Stimulated activated CD4-positive, alpha-beta T cell treated with anti-CD3 and anti-CD28 coated beads, TNF-alpha, amount 100 ng/mL, for 24 hours (primary cell): ENCODE results near the gene PKNOX1.
"Not testable (repeated sequence)": the region's sequence is repeated elsewhere in the genome, so short reads cannot be mapped to it uniquely, and the experiment has no call there.

Experiments used
- DNase-seq, 3 experiments: peaks; one replicate each; pipeline ENCODE4 v3.0.0-alpha.2; 2020; ENCODE audit warnings: low read depth in 3 of 3

Gene PKNOX1, protein sequence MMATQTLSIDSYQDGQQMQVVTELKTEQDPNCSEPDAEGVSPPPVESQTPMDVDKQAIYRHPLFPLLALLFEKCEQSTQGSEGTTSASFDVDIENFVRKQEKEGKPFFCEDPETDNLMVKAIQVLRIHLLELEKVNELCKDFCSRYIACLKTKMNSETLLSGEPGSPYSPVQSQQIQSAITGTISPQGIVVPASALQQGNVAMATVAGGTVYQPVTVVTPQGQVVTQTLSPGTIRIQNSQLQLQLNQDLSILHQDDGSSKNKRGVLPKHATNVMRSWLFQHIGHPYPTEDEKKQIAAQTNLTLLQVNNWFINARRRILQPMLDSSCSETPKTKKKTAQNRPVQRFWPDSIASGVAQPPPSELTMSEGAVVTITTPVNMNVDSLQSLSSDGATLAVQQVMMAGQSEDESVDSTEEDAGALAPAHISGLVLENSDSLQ

DNA sequence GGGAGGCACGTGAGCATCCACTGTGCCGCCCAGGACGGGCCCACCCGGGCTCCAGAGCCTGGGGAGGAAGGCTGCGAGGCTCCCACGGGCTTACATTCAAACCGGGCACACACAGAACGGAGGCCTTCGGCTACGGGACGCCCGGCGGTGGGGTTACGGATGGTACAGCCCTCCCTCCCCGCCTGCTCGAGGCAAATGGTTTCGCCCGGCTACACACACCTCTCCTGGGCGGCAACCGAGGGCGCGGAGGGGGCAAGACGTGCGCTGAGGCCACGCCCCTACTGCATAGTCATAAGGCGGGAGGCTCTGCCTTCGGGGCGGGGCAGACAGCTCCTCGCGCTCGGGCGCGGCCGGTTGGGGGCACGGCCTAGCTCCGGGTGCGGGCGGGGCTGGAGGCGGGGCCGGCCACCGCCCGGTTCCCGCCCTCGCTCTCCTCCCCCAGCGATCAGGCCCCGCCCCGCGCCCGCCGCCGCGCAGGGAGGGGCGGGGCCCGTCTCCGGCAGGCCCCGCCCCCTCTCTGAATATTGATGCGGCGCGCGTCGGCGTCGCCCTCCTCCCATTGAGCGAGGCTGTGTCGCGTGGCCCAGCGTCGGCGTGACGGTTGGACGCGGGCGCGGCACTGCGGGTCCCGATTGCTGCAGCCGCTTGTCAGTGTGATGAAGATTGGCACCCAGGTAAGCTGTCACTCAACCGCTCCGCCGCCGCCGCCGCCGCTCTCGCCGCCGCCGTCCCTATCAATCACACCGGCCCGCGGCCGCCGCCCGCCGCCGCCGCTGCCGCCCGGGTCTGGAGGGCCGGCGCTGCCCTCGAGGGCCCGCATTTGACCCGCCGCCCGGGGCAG lies at the start of gene PKNOX1:
Gene PKNOX1 (plus strand): TSS at position 572 of the 841 bp plus-strand sequence. CDS start 29,820 bp downstream, outside the sequence.
- peak; percentile 98 to 99 (median 98) for DNase-seq

DNA sequence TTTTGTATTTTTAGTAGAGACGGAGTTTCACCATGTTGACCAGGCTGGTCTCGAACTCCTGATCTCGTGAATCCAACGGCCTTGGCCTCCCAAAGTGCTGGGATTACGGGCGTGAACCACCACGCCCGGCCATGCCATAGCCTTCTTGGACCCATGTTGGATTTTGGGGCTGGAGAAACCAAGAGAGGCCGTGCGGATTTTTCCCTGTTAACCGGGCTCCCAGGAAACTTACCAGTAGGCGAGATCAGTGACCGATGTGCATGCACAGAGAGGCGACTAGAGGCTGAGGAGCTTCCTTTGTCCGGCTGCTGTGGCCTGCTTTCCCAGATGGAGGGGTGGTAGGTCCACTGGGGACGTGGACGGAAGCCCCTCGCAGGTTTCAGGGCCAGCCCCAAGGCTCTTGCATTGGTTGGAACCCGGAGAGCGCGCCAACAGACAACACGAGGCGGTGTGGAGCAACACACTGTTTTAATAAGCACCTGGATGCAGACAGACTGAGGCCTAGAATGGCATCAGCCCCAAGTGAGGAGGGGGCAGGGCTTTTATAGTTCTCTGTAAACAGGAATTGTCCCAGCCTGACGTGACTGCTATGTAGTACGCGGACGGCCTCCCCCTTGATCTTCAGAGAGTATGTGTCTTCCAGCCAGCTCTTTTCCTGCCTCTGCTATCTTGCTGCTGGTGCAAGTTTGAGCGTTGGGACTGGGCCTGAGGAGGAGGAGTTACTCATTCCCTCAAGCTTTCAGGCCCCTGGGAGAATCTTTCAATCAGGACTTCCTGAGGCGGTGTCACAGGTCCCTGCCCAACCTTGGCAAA lies 49.0 kb upstream of the PKNOX1 start, which contains the start of gene ERVH48-1:
Gene ERVH48-1 (minus strand): TSS at position 517 of the 813 bp plus-strand sequence. CDS start 6,624 bp downstream, outside the sequence.
- DNase-seq, result no peak

DNA sequence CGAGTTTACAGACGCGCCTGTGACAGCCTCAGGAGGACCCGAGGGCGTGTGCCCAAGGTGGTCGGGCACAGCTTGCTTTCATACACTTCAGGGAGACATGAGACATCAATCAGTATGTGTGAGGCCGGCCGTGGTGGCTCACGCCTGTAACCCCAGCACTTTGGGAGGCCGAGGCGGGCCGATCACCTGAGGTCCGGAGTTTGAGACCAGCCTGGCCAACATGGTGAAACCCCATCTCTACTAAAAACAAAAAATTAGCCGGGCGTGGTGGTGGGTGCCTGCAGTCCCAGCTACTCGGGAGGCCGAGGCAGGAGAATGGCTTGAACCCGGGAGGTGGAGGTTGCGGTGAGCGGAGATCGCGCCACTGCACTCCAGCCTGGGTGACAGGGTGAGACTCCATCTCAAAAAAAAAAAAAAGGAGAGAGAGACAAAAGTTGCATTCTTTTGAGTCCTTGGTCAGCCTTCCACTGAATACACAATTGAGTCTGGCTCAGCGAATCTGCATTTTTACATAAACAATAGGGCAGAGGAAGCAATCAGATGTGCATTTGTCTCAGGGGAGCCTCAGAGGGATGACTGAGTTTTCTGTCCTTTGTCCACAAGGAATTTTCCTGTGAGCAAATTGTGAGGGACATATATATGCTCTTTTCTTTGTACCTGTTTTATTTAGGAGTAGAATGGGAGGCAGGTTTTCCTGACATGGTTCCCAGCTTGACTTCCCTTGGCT lies 46.7 kb upstream of the PKNOX1 start:
- DNase-seq, result not testable (repeated sequence)

DNA sequence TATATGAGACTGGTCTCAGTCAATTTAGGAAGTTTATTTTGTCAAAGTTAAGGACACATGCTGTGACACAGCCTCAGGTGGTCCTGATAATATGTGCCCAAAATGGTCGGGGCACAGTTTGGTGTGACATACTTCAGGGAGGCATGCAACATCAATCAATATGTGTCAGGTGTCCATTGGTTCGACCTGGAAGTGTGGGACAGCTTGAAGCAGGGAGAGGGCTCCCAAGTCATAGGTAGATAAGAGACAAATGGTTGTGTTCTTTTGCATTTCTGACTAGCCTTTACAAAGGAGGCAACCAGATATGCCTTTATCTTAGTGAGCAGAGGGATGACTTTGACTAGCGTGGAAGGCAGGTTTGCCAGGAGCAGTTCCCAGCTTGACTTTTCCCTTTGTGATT lies 44.4 kb upstream of the PKNOX1 start:
- DNase-seq, result no peak

DNA sequence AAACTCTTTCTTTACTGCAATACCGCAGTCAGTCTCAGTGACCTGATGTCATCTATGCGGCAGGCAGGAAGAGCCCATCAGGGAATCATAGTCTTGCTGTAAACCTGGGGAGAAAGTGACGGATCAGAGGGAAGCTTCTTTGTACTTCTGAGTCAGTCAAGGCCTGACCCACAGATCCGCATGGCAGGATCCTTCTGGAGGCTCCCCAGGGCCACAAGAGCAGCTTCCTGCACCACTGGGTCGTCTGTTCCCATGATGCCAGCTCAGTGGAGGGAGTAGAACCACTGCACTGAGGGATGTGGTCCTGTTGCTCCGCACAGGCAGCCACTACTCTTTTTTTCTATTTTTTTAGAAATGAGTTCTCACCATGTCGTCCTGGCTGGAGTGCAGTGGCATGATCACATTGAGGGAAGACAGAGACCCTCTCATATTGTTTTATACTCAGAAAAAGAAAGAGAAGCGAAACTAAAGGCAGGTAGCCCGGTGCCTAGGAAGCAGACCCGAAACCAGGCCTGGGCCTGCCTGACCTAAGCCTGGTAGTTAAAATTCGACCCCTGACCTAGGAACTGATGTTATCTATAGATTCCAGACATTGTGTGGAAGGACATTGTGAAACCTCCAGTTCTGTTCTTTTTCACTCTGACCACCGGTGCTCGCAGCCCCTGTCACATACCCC lies 42.7 kb upstream of the PKNOX1 start:
- no peak for DNase-seq

DNA sequence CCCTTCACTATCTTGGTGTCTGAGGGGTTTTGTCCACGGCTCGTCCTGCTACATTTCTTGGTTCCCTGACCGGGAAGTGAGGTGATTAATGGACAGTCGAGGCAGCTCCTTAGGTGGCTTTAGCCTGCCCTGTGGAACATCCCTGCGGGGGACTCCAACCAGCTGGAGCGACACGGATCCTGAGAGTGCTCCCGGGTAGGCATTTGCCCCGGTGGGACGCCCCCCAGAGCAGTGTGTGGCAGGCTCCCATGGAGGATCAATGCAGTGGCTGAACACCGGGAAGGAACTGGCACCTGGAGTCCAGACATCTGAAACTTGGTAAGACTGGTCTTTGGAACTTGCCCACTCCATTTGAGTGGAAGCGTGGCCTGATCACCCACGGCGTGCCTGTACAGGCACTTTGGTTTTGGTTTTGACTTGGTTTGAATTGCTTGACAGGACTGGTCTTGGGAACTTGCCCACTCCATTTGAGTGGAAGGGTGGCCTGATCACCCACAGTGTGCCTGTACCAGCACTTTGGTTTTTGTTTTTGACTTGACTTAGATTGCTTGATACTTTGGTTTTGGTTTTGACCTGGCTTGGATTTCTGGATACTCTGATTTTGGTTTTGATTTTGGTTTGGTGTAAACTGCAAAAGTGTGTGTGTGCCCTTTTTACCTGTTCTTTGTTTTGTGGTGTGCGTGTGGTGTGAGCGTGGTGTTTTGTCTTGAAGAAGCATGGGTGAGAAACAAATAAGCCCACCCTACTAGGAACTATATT lies 41.8 kb upstream of the PKNOX1 start:
- DNase-seq, result not testable (repeated sequence)

DNA sequence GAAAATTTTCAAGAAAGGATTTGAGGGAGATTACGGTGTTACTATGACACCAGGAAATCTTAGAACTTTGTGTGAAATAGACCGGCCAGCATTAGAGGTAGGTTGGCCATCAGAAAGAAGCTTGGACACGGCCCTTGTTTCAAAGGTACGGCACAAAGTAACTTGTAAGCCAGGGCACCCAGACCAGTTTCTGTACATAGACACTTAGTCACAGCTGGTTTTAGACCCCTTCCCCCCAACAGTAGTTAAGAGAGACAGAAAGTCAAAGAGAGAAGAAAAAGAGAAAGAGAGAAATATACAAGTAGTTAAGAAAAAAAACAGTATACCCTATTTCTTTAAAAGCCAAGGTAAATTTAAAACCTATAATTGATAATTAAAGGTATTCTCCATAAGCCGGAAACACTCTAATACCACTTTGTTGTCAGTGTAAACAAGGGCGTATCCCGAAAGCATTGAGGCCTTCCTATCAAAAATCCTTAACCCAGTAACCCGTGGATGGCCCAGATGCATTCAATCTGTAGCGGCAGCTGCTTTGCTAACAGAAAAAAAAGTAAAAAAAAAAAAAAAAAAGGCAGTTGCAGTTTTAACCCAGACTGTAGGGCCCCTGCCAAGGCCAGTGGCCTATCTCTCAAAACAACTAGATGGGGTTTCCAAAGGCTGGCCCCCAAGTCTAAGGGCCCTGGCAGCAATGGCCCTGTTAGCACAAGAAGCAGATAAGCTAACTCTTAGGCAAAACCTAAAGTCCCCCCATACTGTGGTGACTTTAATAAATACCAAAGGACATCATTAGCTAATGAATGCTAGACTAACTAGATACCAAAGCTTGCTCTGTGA lies 41.0 kb upstream of the PKNOX1 start:
- DNase-seq, result not testable (repeated sequence)

DNA sequence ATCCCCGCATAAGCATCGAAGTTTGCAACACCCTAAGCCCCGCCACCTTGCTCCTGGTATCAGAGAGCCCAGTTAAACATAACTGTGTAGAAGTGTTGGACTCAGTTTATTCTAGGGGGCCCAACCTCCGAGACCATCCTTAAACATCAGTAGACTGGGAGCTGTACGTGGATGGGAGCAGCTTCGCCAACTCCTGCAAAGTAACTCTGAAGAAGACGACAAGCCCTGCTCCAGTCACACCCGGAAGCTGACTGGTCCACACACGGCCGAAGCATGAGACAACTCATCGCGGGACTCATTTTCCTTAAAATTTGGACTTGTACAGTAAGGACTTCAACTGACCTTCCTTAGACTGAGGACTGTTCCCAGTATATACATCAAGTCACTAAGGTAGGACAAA lies 40.4 kb upstream of the PKNOX1 start:
- not testable (repeated sequence) for DNase-seq

DNA sequence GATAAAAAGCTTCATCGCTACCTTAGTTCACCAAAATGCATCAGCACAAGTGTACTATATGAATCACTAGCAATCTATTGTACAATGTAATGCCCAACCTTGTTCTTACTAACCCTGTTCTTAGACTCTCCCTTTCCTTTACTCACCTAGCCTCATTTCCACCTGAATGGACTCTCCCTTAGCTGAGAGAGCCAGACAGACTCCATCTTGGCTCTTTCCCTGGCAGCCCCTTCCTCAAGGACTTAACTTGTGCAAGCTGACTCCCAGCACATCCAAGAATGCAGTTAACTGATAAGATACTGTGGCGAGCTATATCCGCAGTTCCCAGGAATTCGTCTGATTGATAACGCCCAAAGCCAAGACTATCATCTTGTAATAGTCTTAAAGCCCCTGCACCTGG lies 38.0 kb upstream of the PKNOX1 start:
- not testable (repeated sequence) for DNase-seq

DNA sequence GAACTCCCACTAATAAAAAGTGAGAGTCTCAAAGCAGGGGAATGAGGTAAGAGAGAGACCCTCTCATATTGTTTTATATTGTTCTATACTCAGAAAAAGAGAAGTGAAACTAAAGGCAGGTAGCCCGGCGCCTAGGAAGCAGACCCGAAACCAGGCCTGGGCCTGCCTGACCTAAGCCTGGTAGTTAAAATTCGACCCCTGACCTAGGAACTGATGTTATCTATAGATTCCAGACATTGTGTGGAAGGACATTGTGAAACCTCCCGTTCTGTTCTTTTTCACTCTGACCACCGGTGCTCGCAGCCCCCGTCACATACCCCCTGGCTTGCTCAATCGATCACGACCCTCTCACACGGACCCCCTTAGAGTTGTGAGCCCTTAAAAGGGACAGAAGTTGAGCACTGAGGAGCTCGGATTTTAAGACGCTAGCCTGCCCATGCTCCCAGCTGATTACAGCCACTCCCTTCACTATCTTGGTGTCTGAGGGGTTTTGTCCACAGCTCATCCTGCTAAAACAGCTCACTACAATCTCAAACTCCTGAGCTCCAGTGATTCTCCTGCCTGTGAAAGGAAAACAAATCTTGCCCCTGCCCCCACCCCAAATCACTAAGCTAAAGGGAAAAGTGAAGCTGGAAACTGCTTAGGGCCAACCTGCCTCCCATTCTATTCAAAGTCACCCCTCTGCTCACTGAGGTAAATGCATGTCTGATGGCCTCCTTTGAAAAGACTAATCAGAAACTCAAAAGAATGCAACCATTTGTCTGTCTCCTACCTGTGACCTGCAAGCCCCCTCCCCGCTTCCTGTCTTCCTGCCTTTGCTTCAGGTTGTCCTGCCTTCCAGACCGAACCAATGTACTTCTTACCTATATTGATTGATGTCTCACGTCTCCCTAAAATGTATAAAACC lies 37.1 kb upstream of the PKNOX1 start:
- not testable (repeated sequence) for DNase-seq

DNA sequence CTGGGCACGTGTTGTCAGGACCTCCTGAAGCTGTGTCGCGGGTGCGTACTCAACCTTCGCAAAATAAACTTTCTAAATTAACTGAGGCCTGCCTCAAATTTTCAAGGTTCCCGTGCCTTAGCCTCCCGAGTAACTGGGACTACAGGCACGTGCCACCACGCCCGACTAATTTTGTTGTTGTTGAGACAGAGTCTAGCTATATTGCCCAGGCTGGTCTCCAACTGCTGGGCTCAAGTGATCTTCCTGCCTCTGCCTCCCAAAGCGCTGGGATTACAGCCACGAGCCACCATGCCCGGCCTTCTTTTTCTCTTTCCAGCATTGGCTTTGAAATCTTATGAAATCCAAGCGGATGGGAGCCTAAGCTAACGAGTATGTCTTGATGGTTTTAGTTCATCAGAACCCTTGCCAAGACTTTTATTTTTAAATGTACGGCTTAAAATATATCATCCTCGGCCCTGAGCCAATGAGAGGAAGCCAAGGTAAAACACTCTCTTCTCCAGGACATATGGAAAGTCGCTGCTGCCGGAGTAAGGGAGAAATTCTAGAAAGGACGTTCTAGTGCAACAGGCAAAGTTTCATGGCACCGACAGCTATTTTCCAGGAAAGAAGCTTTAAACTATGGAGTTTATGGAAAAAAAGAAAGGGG lies 36.3 kb upstream of the PKNOX1 start:
- DNase-seq, result no peak

DNA sequence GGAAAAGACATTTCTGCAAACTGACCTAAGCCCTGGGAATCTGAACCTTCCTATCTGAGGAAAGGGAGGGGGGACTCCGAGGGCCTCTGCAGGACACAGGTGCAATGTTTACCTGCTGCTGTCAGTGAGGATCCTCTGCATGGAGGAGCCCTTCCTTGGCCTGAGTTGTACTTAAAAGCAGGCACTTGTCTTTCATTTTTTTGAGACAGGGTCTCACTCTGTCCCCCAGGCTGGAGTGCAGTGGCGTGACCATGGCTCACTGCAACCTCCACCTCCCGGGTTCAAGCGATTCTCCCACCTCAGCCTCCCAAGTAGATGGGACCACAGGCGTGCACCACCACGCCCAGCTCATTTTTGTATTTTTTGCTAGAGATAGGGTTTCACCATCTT lies 35.8 kb upstream of the PKNOX1 start:
- not testable (repeated sequence) for DNase-seq

DNA sequence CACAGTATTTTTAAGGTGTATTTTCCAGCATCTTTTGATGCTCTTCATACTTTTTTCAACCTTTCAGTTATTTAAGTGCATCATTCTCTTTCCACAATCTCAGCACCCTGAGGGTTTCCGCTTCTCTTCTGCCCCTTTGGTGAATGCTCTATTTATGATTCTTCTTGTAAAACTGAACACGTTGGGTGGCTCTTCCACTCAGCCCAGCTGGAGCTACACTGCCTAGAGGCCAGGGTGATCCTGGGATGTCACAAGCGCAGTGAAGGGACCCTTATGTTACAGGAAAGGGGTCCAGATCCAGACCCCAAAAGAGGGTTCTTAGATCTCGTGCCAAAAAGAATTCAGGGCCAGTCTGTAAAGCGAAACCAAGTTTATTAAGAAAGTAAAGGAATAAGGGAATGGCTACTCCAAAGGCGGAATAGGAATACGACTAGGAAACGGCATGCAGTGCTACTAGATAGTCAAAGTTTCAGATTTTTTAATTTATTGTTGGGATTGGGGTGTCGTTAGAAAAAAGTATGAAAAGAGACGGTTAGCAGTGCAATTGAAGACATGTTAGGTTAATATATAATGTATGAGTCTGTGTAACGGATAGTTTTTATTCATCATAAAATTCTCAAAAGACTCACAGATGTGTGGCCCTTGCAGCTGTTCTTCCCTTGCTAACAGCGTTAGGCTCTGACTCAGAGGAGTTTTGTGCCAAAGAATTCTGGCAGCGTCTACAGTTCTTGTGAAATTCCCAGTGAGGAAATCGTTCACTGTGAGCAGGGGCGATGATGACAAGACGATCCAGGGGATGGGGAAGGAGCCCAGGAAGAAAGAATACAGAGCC lies 34.6 kb upstream of the PKNOX1 start:
- DNase-seq, result no peak

DNA sequence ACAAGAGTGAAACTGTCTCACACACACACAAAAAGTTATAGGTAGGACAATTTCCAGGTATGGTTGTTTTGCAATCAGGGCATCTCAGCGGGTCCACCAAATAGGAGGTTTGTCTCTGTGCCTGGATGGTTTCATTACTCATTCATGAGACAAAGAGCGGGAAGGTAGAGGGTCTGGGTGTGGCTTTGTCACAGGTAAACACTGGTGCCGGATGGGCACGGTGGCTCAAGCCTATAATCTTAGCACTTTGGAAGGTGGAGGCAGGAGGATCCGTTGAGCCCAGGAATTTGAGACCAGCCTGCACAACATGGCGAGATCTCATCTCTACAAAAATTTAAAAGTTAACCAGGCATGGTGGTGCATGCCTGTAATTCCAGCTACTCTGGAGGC lies 32.7 kb upstream of the PKNOX1 start:
- no peak for DNase-seq

DNA sequence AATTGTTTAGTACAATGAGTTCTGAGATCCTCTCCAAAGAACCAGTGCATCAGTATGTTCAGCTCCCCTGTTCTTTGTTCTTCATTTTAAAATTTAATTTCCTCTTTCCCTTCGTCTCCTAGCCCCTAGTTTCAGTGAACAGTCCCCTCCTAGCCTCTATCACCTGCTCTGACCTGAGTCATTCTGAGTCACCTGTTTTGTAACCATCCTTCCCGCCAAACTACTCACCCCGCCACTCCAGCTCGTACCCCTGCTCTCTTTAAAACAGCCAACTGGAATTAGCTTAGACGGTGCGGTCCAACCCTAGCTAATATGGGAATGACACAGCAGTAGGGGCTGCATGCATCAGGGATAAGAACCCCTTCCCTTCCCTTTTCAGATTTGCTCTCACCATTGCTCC lies 32.1 kb upstream of the PKNOX1 start:
- no peak for DNase-seq

DNA sequence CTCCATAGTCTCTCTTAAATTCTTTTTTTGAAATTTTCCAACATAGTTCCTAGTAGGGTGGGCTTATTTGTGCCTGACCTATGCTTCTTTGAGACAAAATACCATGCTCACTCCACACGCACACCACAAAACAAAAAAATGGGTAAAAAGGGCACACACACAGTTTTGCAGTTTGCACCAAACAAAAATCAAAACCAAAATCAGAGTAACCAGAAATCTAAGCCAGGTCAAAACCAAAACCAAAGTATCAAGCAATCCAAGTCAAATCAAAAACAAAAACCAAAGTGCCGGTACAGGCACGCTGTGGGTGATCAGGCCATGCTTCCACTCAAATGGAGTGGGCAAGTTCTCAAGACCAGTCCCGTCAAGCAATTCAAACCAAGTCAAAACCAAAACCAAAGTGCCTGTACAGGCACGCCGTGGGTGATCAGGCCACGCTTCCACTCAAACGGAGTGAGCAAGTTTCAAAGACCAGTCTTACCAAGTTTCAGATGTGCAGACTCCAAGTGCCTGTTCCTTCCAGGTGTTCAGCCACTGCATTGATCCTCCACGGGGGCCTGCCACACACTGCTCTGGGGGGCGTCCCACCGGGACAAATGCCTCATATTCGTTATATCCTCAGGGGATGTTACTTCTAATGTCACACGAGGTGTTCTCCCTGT lies 25.1 kb upstream of the PKNOX1 start:
- DNase-seq, result not testable (repeated sequence)
